Panc1 (cell line): ENCODE data around the gene CCDC39. TPM values are rescaled to one million over a fixed set of nuclear protein-coding genes. Genes with fewer than 3 reads are reported as not detected.
A peak's percentile ranks its signal among the peaks of the same experiment; 100 is the strongest.

Experiments
- ATAC-seq: fragments of 200-7000 bp; cut with Tn5 transposase; 2 replicates; pipeline ENCODE4 v1.9.1; 2020; ENCODE audit warnings: mild to moderate bottlenecking, moderate library complexity
- BruUV-seq: library from RNA; stranded (reverse); fragments of 400-500 nt; replicated peaks from 2 replicates; lab custom pipeline; 2021; lab: Mats Ljungman, UMichigan
- CTCF ChIA-PET: fragments of 300-600 bp; sonication (Branson Sonifier 250); formaldehyde crosslinking; loops from one replicate; lab custom pipeline; 2022; ENCODE audit warnings: antibody characterized with exemption; lab: Charles Lee
- POLR2A ChIA-PET: fragments of 300-600 bp; sonication (Branson Sonifier 250); formaldehyde crosslinking; loops from one replicate; lab custom pipeline; 2022; ENCODE audit warnings: antibody characterized with exemption; lab: Charles Lee
- DNase-seq: peaks from one replicate; pipeline ENCODE4 v3.0.0-alpha.2; 2010; ENCODE audit warnings: low read depth, low spot score
- H3K27ac ChIP-seq: 2 replicates; pipeline ENCODE4 v1.5.1; 2011; ENCODE audit warnings: mild to moderate bottlenecking, low read length, inconsistent platforms
- H3K27me3 ChIP-seq: fragments of 200-500 bp; sonication (Bioruptor generic); 2 replicates; pipeline ENCODE4 v1.6.0; 2014; ENCODE audit warnings: low read length, inconsistent platforms; ENCODE audit not compliant: control insufficient read depth, insufficient read depth
- H3K36me3 ChIP-seq: fragments of 200-500 bp; sonication (Bioruptor generic); 2 replicates; pipeline ENCODE4 v1.5.1; 2014; ENCODE audit warnings: inconsistent platforms, mild to moderate bottlenecking, low read length, moderate library complexity; ENCODE audit not compliant: control insufficient read depth, insufficient read depth
- H3K4me1 ChIP-seq: 2 replicates; pipeline ENCODE4 v1.5.1; 2011; ENCODE audit warnings: inconsistent platforms, mild to moderate bottlenecking, low read length, moderate library complexity; ENCODE audit not compliant: control insufficient read depth, insufficient read depth
- H3K4me3 ChIP-seq, 2 experiments: 2 replicates each; pipeline ENCODE4 v1.5.1; 2011 to 2012; ENCODE audit warnings: low read depth in 2 of 2, low read length in 2 of 2, mild to moderate bottlenecking in 2 of 2, inconsistent platforms in 1 of 2, moderate library complexity in 1 of 2
- H3K9me3 ChIP-seq: fragments of 200-500 bp; sonication (Bioruptor generic); 2 replicates; pipeline ENCODE4 v1.5.1; 2014; ENCODE audit warnings: low read depth, mild to moderate bottlenecking, inconsistent platforms, low read length, moderate library complexity; ENCODE audit not compliant: control insufficient read depth, insufficient read depth
- CTCF ChIP-seq: fragments of 450-650 bp; IDR thresholded peaks from 2 replicates; pipeline ENCODE4 v1.5.1; 2017; ENCODE audit warnings: mild to moderate bottlenecking
- POLR2AphosphoS5 ChIP-seq: IDR thresholded peaks from 2 replicates; pipeline ENCODE4 v1.6.1; 2012; ENCODE audit warnings: mild to moderate bottlenecking, low read depth, low read length, moderate library complexity
- SIN3A ChIP-seq: IDR thresholded peaks from 2 replicates; pipeline ENCODE4 v1.6.1; 2012; ENCODE audit warnings: low read depth, mild to moderate bottlenecking, low read length, moderate library complexity, borderline replicate concordance; ENCODE audit not compliant: insufficient read depth
- TCF7L2 ChIP-seq: IDR thresholded peaks from 2 replicates; pipeline ENCODE4 v1.6.1; 2011; ENCODE audit warnings: mild to moderate bottlenecking, low read depth, low read length, inconsistent platforms
- in situ Hi-C: cut with HindIII; loops from 2 replicates; pipeline ENCODE4 v1.10.0; 2016; ENCODE audit warnings: low sequenced_read_pairs, low pct_unique_long_range_greater_than_20kb
- intact Hi-C: fragments of 100-400 bp; cut with micrococcal nuclease; formaldehyde crosslinking; loops from one replicate; pipeline ENCODE4 v1.10.0; 2022; ENCODE audit not compliant: unreplicated experiment
- total RNA-seq: library from RNA; stranded (reverse); gene quantifications from one replicate; pipeline ENCODE4 v1.2.1, GENCODE V29; 2021; ENCODE audit not compliant: unreplicated experiment
- TF ChIP-seq, protein P1 (sequence below), 2 experiments: IDR thresholded peaks; 2 replicates each; pipeline ENCODE4 v1.6.1; 2011 to 2012; ENCODE audit warnings: low read depth in 2 of 2, control low read depth in 1 of 2, low read length in 1 of 2, mild to moderate bottlenecking in 1 of 2, moderate library complexity in 1 of 2; ENCODE audit not compliant: insufficient read depth in 1 of 2

The CCDC39 gene
- total RNA-seq, 1 experiment from 2014 or later, result not detected

DNA sequence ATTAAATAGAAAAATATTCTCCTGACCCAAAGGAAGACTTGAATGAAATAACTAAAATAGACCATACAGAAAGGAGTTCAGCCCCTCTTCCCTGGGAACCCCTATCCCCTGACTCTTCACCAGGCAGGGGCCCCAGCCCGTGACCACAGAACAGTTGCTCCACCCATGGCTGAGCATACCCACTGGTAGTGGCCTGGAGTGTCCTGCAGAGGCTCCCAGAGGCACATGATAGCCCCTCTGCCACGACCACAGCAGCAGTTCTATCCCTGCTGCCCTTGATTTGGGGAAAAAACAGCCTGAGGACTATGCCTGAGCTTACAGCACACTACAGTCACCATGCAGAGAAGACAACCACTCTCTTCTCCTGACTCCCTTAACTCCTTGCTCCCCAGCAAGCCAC is 45.6 kb downstream of the CCDC39 start:
- no TSS peak for BruUV-seq
- Histone ChIP-seq H3K27me3 (peaks cover 18% of the 10 kb centered on the region), H3K36me3 (no peaks in the 10 kb centered on the region), H3K9me3 (no peaks in the 10 kb centered on the region), H3K27ac (no peak overlapping the region), H3K4me1 (no peaks in the 10 kb centered on the region), H3K4me3 (no peak overlapping the region)
- POLR2A ChIA-PET, result no interaction called here
- ATAC-seq (peak; percentile 51; the same call in 1 of the 2 replicates), DNase-seq (no peak)
- TF ChIP-seq SIN3A (no peak), POLR2AphosphoS5 (no peak), TCF7L2 (no peak), CTCF (no peak)
- TF ChIP-seq, protein P1, sequence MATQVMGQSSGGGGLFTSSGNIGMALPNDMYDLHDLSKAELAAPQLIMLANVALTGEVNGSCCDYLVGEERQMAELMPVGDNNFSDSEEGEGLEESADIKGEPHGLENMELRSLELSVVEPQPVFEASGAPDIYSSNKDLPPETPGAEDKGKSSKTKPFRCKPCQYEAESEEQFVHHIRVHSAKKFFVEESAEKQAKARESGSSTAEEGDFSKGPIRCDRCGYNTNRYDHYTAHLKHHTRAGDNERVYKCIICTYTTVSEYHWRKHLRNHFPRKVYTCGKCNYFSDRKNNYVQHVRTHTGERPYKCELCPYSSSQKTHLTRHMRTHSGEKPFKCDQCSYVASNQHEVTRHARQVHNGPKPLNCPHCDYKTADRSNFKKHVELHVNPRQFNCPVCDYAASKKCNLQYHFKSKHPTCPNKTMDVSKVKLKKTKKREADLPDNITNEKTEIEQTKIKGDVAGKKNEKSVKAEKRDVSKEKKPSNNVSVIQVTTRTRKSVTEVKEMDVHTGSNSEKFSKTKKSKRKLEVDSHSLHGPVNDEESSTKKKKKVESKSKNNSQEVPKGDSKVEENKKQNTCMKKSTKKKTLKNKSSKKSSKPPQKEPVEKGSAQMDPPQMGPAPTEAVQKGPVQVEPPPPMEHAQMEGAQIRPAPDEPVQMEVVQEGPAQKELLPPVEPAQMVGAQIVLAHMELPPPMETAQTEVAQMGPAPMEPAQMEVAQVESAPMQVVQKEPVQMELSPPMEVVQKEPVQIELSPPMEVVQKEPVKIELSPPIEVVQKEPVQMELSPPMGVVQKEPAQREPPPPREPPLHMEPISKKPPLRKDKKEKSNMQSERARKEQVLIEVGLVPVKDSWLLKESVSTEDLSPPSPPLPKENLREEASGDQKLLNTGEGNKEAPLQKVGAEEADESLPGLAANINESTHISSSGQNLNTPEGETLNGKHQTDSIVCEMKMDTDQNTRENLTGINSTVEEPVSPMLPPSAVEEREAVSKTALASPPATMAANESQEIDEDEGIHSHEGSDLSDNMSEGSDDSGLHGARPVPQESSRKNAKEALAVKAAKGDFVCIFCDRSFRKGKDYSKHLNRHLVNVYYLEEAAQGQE (IDR thresholded peaks at IDR 0.05; ENCODE audit: insufficient read depth in 1 of 2, low read depth in 2 of 2, low read length in 1 of 2), result no peak
- in situ Hi-C loops, result no loop called here
- intact Hi-C loops, result loop anchor here (10.0 kb wide), 1 partner anchor 161 kb away; no protein-coding TSS in a partner anchor
- CTCF ChIA-PET, result no interaction called here

DNA sequence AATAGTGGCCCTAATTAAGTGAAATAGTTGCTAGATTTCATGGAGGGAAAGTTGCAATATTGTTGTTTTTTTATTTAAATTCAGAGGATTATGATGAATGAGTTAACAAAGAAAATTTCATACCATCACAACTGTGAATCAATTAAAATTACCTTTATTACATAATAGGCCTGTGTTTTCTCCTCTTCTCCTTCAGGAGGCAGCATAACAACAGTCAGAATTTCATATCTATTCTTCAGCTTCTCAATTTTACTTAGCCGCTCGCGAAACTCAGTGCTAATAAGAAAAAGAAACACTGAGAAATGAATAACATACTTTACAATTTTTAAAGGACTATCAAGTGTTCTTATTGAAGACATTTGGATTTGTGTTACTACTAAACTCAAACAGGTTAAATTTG is 48.0 kb downstream of the CCDC39 start:
- DNase-seq, result no peak
- in situ Hi-C loops, result no loop called here
- H3K27me3 ChIP-seq, result peaks cover 18% of the 10 kb centered on the region
- no peaks in the 10 kb centered on the region for H3K36me3 ChIP-seq
- no peaks in the 10 kb centered on the region for H3K9me3 ChIP-seq
- no peak for TF ChIP-seq SIN3A
- peak; percentile 45; the same call in 1 of the 2 replicates for TF ChIP-seq CTCF
- no peak for TF ChIP-seq TCF7L2
- no peak for TF ChIP-seq POLR2AphosphoS5
- ChIA-PET CTCF (no interaction called here), POLR2A (no interaction called here)
- intact Hi-C loops, result loop anchor here (10.0 kb wide), 1 partner anchor 163 kb away; no protein-coding TSS in a partner anchor
- H3K4me1 ChIP-seq, result no peaks in the 10 kb centered on the region
- BruUV-seq, result no TSS peak
- no peak overlapping the region for H3K27ac ChIP-seq
- H3K4me3 ChIP-seq, result no peak overlapping the region
- no peak for ATAC-seq
